Measurements from ENCODE around the gene STAT5B.
"Not testable (repeated sequence)": the region's sequence is repeated elsewhere in the genome, so short reads cannot be mapped to it uniquely, and the experiment has no call there.

STAT5B gene

DNA sequence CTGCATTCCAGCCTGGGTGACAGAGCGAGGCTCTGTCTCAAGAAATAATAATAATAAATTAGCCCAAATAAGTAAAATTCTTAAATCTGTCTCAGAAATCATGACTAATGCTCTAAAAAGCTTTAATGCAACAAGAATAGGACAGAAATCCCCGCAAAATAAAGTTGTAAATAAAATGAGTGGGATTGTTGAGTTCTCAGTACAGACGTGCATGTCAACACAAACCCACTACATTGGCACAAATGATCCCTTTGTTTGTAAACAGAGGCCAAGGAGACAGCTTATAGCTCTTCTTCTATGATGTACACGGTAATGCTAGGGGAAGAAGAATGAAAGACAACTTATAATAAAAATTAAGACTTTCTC, 6.0 kb downstream of the STAT5B start:
- DNase-seq (ENCODE audit: low read depth in 2 of 2, low spot score in 1 of 2): no peak

DNA sequence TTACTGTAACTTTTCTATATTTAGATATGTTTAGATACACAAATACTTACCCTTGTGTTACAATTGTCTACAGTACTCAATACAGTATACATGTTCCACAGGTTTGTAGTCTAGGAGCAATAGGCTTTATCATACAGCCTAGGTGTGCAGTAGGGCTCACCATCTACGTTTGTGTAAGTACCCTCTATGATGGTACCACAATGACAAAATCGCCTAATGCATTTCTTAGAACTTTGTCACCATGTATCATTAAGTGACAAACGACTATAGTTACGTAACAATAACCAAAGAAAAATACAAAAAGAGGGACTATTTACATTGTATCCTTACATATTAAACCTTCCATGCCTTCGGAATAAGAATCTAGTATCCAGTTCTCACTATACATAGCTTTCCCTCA, 8.0 kb downstream of the STAT5B start:
- DNase-seq (ENCODE audit: low read depth in 2 of 2, low spot score in 1 of 2): no peak

GRCh38 chr17:42266918-42267766, 9.0 kb downstream of the STAT5B start:
- no peak for DNase-seq (ENCODE audit: low read depth in 2 of 2, low spot score in 1 of 2)

DNA sequence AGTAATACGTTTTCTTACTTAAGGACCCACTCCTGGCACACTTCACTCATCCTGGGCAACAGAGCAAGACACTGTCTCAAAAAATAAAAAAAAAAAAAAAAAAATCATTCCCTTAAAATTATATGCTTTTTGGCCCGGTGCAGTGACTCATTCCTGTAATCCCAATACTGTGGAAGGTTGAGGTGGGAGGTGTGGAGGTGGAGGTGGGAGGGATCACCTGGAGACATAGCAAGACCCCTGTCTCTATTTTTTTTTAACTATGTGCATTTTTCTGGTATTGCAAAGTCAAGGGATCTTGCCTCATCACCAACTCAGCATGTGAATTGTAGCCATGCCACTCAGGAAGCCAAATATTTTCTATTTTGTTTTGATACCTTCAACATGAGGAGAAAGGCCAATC, 9.7 kb downstream of the STAT5B start:
- no peak for DNase-seq (ENCODE audit: low read depth in 2 of 2, low spot score in 1 of 2)

- DNase-seq (ENCODE audit: low read depth in 2 of 2, low spot score in 1 of 2): not testable (repeated sequence)
Observed at GRCh38 chr17:42264366-42264765, 11.8 kb downstream of the STAT5B start.

- DNase-seq (ENCODE audit: low read depth in 2 of 2, low spot score in 1 of 2): no peak
Observed at GRCh38 chr17:42260318-42260717, 15.9 kb downstream of the STAT5B start.

GRCh38 chr17:42255445-42255844, 20.7 kb downstream of the STAT5B start:
- DNase-seq (ENCODE audit: low read depth in 2 of 2, low spot score in 1 of 2): no peak

GRCh38 chr17:42253578-42253977, 22.6 kb downstream of the STAT5B start:
- DNase-seq (ENCODE audit: low read depth in 2 of 2, low spot score in 1 of 2): no peak

- DNase-seq (ENCODE audit: low read depth in 2 of 2, low spot score in 1 of 2): no peak
Observed at GRCh38 chr17:42252597-42253550, 23.3 kb downstream of the STAT5B start.

GRCh38 chr17:42251115-42251514, 25.1 kb downstream of the STAT5B start:
- no peak for DNase-seq (ENCODE audit: low read depth in 2 of 2, low spot score in 1 of 2)

GRCh38 chr17:42249681-42250446, 26.3 kb downstream of the STAT5B start:
- DNase-seq (ENCODE audit: low read depth in 2 of 2, low spot score in 1 of 2): no peak

DNA sequence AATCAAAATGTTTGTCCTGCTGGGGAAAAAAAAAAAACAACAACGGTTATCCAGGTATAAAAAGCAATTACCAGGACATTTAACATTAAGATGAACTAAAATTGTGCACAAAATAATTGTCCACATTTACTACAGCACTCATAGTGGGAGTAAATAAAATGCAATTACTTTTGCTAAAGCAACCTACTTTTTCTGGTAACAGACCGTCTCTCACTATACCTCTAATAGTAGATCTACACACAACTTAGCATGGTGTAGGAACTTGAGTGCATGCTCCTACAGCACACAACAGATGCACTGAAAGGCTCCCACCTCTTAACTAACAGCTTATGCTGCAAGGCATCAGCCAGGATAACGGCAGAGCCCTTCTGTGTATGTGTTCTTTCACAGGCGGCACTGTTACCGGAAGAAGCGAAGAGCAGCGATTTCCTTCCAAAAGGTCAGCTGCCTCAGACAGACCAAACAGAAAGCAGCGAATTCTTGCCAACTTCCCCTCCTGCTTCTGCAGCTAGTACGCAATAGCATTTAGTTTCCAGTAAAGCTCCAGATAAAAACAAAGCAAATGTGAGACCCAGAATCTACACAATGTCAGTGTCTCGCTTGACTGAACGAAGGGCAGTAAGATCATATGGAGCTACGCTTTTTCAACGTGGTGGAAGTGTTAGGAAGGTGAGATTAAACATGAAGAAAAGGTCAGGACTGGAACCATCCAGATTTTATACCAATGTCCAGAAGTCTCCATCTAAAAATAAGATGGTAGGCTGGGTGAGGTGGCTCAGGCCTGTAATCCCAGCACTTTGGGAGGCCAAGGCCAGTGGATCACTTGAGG, 27.6 kb downstream of the STAT5B start:
- peak; percentile 42 to 53 for DNase-seq (ENCODE audit: low read depth in 2 of 2, low spot score in 1 of 2)

GRCh38 chr17:42247734-42248133, 28.5 kb downstream of the STAT5B start:
- no peak for DNase-seq (ENCODE audit: low read depth in 2 of 2, low spot score in 1 of 2)

GRCh38 chr17:42246515-42246914, 29.7 kb downstream of the STAT5B start:
- no peak for DNase-seq (ENCODE audit: low read depth in 2 of 2, low spot score in 1 of 2)

- DNase-seq (ENCODE audit: low read depth in 2 of 2, low spot score in 1 of 2): not testable (repeated sequence)
Observed at GRCh38 chr17:42245183-42245582, 31.0 kb downstream of the STAT5B start.

GRCh38 chr17:42244116-42244515, 32.1 kb downstream of the STAT5B start:
- not testable (repeated sequence) for DNase-seq (ENCODE audit: low read depth in 2 of 2, low spot score in 1 of 2)

DNA sequence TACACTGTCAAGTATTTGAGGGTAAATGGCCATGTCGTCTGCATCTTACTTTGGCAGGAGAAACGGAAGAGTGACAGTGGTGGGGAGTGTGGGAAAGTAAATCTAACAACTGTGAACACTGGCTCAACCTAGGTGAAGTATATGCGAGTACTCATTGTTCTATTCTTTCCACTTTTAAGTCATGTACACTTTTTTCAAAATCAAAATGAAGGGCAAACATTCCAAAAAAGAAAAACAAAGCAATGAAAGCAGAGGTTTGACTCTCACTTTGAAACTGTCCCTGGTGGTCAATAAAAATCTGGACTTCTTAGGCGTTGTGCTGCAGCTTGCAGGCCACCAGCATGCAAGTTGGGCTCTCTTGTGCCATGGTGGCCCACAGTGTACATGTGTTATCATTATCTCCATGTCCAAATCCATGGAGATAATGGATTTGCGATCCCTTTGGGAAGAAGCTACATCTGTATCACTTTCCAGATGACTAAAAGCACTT, 32.7 kb downstream of the STAT5B start:
- DNase-seq (ENCODE audit: low read depth in 2 of 2, low spot score in 1 of 2): no peak

DNA sequence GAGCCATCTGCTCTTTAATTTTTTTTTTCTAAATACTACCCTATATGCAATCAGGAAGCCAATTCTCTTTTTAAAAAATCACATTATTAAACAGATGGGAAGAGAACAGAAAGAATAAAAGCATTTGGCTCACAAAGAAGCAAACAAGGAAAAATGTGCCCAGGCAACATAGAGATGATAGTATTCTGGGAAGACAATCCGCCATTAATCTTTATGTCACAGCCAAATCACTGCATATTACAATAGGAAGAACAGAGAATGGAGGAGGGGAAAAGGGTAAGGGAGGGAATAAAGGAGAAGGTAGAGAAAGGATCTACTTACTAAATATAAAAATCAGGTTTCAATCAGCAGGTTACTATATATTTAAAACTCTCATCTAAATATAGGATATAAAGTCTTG, 34.3 kb downstream of the STAT5B start:
- DNase-seq (ENCODE audit: low read depth in 2 of 2, low spot score in 1 of 2): no peak

GRCh38 chr17:42240863-42241262, 35.3 kb downstream of the STAT5B start:
- DNase-seq (ENCODE audit: low read depth in 2 of 2, low spot score in 1 of 2): not testable (repeated sequence)

- DNase-seq (ENCODE audit: low read depth in 2 of 2, low spot score in 1 of 2): no peak
Observed at GRCh38 chr17:42240201-42240600, 36.0 kb downstream of the STAT5B start.
